ENCODE measurements around the gene STEEP1.

GRCh38 chrX:119521246-119521645 is 44.0 kb downstream of the STEEP1 start:
- TF ChIP-seq CTCF (conservative IDR thresholded peaks at IDR 0.05; ENCODE audit: low read depth, low read length) (no peak), EZH2phosphoT487 (IDR thresholded peaks at IDR 0.05; ENCODE audit: borderline replicate concordance, low read length) (no peak)

All from PC-3 (cell line).